Measurements from ENCODE around the gene ANKRD10.

The ANKRD10 gene

DNA sequence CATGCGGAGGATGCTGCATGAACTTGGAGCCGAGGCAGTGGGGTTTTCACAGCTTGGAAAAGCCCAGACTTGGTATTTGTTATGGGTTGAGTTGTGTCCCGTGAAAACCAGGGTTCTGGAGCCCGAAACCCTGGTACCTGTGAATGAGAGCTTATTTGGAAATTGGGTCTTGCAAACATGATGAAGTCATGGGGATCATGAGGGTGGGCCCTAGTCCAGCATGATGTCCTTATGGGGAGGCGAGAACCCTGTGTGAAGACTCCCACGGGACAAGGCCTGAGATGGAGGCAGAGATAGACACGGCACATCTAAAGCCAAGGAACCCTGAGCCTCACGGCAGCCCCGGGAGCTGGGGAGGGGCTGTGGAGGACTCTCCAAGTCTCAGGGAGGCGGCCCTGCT, 82.3 kb downstream of the ANKRD10 start:
- TF ChIP-seq, protein P1, sequence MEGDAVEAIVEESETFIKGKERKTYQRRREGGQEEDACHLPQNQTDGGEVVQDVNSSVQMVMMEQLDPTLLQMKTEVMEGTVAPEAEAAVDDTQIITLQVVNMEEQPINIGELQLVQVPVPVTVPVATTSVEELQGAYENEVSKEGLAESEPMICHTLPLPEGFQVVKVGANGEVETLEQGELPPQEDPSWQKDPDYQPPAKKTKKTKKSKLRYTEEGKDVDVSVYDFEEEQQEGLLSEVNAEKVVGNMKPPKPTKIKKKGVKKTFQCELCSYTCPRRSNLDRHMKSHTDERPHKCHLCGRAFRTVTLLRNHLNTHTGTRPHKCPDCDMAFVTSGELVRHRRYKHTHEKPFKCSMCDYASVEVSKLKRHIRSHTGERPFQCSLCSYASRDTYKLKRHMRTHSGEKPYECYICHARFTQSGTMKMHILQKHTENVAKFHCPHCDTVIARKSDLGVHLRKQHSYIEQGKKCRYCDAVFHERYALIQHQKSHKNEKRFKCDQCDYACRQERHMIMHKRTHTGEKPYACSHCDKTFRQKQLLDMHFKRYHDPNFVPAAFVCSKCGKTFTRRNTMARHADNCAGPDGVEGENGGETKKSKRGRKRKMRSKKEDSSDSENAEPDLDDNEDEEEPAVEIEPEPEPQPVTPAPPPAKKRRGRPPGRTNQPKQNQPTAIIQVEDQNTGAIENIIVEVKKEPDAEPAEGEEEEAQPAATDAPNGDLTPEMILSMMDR (IDR thresholded peaks at IDR 0.05; ENCODE audit: borderline replicate concordance, insufficient read depth, low read depth, low read length) = no peak

DNA sequence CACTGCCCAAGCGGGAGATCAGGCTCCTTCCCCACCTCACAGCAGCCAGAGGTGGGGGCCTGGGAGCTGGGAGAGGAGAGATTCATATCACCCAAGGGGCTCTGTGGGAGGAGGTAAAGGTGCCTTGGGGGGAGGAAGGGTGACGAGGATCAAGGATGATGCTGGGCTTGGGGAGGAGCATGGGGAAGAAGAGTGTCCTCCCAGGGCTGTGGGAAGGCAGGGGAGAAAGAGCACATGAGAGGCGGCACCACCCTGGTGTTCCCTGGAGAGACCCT, 82.7 kb downstream of the ANKRD10 start:
- H3K4me3 ChIP-seq (ENCODE audit: low read depth, low read length) = no peak overlapping the region
- TF ChIP-seq, protein P1 (IDR thresholded peaks at IDR 0.05; ENCODE audit: borderline replicate concordance, insufficient read depth, low read depth, low read length) = no peak

More for the DNA sequence above, 82.3 kb downstream of the ANKRD10 start:
- H3K4me3 ChIP-seq (ENCODE audit: low read depth, low read length) = no peak overlapping the region

DNA sequence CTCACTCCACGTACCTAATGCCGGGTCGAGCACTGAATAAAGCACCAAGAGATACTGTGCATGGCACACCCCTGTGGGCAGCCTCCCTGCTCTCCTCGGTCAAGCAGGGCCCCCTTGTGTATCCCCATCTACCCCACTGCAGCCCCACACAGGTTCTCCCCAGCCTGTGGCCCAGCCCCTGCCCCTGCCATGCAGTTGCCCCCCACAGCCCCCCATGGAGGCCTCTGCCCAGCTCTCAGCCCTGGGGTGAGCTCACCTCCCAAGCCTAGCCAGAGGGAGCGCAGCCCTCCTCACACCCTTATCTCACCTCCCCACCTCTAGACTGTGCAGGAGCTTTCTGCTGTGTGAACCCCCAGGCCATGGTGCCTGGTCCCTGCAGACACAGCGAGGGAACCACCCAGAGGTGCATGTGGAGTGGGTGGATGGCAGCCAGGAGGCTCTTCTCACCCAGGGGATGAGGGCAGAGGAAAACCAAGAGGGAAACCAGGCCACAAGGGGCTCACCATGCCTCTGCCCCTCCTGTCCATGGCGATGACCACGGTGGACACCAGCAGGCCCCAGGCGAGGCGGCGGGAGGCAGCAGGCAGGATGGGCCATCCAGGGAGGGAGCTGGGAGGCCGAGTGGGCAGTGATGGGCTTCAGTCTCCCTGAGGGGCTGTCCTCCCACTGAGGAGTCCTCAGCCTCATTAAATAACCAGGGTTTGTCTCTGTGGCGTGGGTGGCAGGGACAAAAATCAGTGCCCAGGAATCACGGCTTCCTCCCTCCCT, 83.2 kb downstream of the ANKRD10 start:
- TF ChIP-seq, protein P1 (IDR thresholded peaks at IDR 0.05; ENCODE audit: borderline replicate concordance, insufficient read depth, low read depth, low read length) = no peak
- no peak overlapping the region for H3K4me3 ChIP-seq (ENCODE audit: low read depth, low read length)

DNA sequence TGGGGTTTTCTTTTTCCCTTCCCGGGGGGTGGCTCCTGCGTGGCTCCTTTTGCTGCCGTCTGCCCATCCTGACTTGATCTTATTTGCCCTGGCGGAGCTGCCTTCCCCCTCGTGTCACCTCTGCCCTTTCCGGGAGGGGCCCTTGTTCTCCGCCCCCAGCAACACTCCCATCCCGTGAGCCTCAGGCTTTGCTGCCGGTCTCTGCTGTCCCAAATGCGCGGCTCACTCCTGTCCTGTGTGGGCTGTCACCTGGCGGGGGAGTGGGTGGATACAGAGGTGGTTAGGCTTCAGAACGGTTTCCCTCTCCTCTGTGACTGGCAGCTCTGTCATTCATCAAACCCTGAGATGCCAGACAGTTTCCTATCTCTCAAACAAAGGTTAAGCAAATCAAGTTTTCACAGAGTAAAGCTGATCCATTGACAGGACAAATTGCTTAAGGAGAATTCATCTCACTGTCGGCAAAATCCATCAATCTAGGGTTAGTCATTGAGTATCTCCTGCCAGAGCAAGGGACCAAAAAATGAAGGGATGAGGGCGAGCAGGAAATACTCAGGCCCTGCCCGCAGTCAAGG, 84.0 kb downstream of the ANKRD10 start:
- TF ChIP-seq, protein P1 (IDR thresholded peaks at IDR 0.05; ENCODE audit: borderline replicate concordance, insufficient read depth, low read depth, low read length) = no peak
- no peak overlapping the region for H3K4me3 ChIP-seq (ENCODE audit: low read depth, low read length)

DNA sequence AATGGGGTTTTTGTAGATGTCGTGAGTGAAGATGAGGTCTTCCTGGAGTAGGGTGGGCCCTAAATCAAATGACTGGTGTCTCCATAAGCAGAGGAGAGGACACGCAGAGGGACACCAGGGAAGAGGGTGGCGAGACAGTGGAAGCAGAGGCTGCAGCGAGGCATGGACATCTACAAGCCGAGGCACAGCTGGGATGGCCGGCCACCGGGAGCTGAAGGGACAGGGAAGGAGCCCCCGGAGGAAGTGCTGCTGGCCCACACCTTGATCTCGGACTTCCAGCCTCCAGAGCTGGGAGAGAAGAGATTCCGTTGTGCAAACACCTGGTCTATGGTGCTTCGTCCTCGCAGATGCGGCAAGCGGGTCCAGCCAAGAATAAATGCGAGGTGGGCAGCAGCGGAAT, 84.5 kb downstream of the ANKRD10 start:
- TF ChIP-seq, protein P1 (IDR thresholded peaks at IDR 0.05; ENCODE audit: borderline replicate concordance, insufficient read depth, low read depth, low read length) = no peak
- H3K4me3 ChIP-seq (ENCODE audit: low read depth, low read length) = no peak overlapping the region

DNA sequence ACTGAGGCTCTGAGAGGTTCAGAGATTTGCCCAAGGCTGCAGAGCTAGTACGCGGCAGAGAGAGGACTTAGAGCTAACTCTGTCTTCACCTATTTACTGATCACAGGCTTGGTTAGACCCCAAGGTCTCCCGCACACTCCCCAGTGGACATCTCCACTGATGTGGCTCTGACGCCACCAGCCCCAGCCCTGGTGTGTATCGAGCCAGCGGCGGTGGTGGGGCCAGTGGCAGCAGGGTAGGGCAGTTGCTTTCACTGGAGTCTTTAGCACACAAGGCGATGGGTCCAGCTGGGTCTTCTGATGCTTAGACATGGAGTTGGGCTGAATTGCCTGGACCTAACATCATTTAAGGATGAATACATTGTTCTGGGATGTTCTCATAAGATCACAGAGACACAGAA, 85.4 kb downstream of the ANKRD10 start:
- H3K4me3 ChIP-seq (ENCODE audit: low read depth, low read length) = no peak overlapping the region
- TF ChIP-seq, protein P1 (IDR thresholded peaks at IDR 0.05; ENCODE audit: borderline replicate concordance, insufficient read depth, low read depth, low read length) = no peak

DNA sequence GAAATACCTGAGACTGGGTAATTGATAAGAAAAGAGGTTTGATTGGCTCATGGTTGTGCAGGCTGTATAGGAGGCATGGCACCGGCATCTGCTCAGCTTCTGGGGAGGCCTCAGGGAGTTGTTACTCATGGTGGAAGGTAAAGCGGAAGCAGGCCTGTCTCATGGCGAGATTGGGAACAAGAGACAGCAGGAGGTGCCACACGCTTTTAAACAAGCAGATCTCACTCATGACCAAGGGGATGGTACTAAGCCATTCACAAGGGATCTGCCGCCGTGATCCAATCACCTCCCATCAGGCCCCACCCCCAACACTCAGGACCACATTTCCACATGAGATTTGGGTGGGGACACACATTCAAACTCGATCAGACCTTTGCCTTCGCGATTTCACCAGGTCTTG, 86.2 kb downstream of the ANKRD10 start:
- no peak overlapping the region for H3K4me3 ChIP-seq (ENCODE audit: low read depth, low read length)
- TF ChIP-seq, protein P1 (IDR thresholded peaks at IDR 0.05; ENCODE audit: borderline replicate concordance, insufficient read depth, low read depth, low read length) = no peak
